HG03342 (cell line): ENCODE results near the gene DYRK3.
"Not testable (repeated sequence)": the region's sequence is repeated elsewhere in the genome, so short reads cannot be mapped to it uniquely, and the experiment has no call there.

Experiments
- ATAC-seq: cut with Tn5 transposase; IDR thresholded peaks from one replicate; pipeline ENCODE4 v1.9.1; 2021; ENCODE audit warnings: mild to moderate bottlenecking, moderate library complexity; ENCODE audit not compliant: unreplicated experiment

The DYRK3 gene

DNA sequence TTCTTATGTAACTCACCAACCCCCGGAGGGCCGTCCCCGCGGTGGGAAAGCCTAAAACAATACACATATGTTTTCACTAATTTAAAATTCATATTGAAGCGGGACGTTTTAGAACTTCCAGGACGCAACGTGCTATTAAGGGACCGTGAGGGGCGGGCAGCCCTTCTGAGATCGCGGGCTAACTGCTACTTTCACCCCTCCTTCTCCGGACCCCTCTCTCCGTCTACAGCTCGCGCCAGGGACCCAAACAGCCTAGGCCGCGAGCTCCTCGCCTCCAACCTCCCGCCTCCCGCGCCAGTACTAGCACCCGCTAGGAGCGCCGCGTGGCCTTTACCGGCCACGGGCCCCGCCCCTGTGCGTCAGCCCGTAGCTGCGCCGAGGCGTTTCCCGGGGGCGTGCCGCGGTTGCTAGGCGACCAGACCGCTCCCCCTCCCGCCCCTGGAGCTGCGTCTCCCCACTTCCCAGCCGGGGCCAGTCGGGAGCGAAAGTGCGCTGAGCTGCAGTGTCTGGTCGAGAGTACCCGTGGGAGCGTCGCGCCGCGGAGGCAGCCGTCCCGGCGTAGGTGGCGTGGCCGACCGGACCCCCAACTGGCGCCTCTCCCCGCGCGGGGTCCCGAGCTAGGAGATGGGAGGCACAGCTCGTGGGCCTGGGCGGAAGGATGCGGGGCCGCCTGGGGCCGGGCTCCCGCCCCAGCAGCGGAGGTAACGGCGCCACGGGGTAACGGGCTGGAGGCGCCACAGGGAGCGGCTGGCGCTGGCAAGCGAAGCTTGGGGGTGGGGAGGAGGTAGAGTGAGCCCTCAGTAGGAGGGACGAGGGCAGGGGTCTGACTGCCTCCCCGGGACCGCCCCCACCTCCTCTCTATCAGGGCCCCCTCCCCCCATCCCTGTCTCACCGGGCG, at the start of gene DYRK3:
DYRK3 (plus strand) TSS at position 457 of the 898 bp plus-strand sequence; CDS start at position 625, 168 bp downstream.
- ATAC-seq: peak; percentile 89

DNA sequence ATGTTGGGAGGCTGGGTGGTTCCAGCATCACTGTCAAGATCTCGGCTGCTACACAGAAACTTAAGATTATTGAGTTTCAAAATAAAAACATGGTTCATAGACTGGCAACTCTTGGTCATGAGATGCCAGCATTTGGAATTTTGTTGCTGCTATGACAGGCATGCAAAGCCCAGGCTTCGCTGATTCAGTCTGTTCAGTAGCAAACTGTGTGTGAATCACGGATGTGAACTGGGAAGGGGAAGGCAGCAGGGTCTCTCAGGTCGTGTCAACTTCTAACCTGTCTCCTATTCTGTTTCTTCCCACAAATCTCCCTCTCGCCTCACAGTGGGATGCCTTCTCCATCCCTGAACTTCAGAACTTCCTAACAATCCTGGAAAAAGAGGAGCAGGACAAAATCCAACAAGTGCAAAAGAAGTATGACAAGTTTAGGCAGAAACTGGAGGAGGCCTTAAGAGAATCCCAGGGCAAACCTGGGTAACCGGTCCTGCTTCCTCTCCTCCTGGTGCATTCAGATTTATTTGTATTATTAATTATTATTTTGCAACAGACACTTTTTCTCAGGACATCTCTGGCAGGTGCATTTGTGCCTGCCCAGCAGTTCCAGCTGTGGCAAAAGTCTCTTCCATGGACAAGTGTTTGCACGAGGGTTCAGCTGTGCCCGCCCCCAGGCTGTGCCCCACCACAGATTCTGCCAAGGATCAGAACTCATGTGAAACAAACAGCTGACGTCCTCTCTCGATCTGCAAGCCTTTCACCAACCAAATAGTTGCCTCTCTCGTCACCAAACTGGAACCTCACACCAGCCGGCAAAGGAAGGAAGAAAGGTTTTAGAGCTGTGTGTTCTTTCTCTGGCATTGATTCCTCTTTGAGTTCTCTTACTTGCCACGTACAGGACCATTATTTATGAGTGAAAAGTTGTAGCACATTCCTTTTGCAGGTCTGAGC, 48.6 kb upstream of the DYRK3 start:
- no peak for ATAC-seq

DNA sequence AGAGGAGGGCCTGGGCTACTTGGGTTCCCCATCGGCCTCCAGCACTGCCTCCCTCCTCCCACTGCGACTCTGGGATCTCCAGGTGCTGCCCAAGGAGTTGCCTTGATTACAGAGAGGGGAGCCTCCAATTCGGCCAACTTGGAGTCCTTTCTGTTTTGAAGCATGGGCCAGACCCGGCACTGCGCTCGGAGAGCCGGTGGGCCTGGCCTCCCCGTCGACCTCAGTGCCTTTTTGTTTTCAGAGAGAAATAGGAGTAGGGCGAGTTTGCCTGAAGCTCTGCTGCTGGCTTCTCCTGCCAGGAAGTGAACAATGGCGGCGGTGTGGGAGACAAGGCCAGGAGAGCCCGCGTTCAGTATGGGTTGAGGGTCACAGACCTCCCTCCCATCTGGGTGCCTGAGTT, 47.4 kb upstream of the DYRK3 start:
- no peak for ATAC-seq

DNA sequence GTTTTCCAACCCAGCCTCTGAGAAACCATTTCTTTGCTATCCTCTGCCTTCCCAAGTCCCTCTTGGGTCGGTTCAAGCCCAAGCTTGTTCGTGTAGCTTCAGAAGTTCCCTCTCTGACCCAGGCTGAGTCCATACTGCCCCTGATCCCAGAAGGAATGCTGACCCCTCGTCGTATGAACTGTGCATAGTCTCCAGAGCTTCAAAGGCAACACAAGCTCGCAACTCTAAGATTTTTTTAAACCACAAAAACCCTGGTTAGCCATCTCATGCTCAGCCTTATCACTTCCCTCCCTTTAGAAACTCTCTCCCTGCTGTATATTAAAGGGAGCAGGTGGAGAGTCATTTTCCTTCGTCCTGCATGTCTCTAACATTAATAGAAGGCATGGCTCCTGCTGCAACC, 46.8 kb upstream of the DYRK3 start:
- no peak for ATAC-seq

DNA sequence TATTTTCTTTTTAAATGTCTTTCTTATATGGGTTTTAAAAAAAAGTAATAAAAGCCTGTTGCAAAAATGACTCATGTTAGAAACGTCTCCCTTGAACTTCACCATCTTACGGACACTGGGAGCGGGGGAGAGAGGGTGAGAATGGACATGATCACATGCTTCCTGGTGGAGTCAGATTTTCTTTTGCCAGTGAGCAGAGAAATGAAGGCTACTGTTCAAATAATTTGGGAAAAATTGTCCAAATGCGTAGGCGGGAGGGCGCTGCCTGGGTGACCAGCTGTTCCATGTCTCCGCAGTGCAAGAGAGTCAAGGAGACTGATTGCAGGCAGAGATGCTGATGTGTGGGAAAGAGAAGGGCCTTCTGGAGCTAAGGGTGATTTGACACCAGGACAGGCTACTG, 46.1 kb upstream of the DYRK3 start:
- ATAC-seq: no peak

DNA sequence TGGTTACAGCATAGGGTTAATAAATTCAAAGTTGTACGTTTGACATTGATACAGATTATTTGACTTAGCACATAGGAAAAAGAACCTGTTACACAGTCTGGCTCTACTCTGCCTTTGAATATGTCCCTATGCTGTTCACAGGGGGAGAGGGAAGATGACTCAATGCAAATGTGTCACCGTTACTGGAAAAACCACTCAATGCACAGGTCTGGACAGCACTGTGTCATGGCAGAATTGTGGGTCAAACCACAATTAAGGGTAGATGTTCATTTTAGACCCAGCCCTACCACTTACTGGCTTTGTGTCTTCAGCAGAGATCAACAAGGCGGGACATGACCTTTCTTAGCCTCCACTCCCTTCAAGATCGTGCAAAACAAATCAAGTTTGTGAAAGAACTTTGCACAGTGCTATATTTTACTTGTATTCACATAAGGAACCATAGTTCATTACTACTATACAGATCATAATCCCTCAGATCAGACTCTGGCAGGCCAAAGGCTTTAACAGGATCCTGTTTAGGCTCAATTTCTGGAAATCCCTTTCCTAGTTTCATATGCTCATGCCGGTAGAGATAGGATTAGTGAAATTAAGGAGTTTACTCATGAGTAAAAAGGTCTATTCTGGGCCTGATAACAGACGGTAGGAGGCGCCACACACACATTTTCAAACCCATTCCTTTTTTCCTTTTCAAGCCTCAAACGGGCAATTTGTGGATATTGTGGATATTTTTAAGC, 45.1 kb upstream of the DYRK3 start:
- ATAC-seq: peak; percentile 44

DNA sequence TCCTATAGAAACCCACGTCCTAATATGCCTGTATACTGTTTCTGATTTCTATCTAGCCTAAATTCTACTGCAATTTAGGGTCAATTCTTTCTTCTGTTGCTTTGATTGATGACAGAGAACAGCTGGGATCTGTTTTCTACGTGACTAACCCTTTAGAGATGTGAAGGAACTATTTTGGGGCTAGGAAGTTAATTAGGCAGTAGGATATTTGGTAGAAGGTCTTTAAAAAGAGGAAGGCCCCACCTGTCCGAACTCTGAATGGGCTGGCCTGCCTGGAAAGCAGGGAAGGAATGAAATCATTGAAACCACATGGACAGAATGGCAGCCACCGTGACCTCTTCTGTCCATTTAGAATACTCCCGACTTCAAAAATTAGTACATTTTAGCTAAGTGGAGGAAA, 44.1 kb upstream of the DYRK3 start:
- no peak for ATAC-seq

DNA sequence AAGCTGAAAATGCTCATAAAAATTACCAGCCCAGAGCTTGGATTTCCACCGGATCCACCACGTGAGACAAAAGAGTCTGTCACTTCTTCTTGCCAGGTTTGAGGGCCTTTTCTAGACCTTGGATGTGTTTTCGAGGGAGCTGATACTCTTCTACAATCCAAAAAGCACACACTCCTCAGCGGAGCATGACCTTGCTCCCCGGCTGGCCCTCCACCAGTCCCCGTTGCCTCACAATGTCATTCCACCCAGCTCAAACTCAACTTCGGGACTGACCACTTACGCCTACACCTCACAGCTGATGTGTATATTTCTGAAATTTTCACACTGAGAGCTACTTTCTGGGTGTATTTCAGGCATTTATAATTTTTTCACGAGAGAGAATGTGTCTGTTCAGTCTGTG, 43.6 kb upstream of the DYRK3 start:
- no peak for ATAC-seq

DNA sequence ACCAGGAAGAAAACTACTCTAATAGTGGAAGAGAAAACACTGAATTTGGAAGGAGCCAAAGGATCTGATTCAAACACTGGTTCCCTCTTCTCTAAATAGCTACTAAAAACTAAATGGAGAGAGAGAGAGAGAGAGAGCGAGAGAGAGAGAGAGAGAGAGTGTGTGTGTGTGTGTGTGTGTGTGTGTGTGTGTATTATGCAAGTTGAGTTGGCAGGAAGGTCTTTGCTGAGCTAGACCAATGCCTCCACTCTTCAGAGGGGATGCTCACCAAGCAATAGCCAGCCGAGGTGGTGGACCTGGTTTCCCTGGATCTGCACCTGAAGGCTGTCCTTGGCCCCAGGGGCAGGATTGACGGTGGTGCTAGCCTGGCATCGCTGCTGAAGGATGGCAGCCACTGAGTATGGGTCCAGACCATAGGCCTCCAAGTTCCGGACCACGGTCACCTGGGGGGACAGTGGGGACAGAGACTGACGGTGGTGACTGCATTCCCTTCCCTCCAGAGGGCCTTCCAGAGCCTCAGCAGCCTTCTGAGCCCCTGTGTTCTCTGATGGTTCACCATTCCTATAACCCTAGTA, 41.9 kb upstream of the DYRK3 start:
- no peak for ATAC-seq

DNA sequence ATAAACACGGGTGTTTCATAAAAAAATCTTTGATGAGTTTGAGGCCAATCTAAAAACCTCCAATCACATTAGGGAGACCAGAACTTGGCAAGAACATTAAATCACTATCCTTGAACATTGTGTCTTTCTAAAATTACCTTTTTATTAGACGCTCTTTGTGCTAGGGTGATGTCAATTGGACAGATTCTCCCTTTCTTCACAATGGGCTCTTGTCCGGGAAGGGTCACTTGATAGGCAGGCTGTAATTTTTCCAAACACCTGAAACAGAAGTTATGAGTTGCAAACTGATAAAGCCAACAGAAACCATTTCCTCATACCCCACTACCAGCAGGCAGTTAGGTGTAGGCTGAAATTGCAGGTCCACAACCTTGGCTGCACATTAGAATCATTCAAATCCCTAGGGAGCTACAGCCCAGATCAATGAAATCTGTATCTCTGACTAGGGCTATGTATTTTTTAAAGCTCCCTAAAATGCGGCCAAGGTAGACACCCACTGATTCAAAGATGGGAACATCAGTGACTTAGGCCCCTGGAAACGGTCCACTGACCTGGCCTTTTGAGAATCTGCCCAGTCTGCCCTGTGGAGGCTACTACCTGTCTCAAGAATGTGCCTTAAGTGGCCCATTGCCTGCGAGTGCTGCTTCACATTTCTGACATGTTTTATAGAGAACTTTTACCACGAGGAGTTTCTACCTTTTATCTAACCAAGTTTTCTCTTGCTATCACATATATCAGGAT, 39.6 kb upstream of the DYRK3 start:
- no peak for ATAC-seq

DNA sequence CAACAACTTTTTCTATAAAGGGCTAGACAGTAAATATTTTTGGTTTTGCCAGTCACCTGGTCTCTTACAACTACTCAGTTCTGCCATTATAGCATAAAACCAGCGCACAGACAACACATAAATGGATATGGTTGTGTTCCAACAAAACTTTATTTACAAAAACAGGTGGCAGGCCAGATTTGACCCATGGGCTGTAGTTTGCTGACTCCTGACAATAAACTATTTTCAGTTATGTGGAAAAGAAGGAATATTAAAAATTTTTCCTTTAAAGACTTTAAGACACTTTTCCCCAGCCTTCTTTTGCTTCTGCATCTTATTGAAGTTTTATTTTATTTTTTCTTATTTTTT, 39.0 kb upstream of the DYRK3 start:
- ATAC-seq: no peak

DNA sequence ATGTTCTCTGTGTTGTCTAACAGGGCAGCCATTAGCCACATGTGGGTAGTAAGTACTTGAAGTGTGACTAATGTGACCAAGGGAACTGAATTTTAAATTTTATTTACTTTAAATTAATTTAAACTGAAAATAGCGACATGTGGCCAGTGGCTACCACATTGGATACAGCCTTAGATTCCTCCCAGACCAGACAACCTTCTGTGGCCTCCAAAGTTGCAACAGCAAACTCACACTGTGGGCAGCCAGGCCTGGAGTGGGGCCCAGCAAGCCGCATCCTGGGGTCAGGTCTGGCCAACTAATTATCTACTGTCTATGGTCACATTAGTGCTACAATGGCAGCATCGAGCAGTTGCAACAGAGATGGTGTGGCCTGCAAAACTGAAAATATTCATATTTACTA, 34.8 kb upstream of the DYRK3 start:
- ATAC-seq: no peak

DNA sequence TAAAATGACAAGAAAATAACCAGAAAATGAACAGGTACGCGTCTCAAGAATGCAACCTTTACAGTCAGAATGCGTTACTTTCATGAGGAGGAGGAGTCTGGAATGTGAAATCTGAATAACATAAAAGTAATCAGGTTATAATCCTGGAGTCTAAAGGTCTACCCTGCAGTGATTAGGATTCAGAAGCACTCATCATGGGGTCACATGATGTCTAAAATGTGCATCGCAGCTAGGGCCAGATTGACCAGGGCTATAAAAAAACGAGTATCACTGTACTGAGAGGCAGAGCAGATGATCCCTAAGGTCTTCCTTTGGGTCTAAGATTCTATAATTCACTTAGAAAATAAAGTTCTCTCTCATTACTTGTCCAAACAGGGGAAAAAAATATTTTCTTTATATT, 30.5 kb upstream of the DYRK3 start:
- no peak for ATAC-seq

DNA sequence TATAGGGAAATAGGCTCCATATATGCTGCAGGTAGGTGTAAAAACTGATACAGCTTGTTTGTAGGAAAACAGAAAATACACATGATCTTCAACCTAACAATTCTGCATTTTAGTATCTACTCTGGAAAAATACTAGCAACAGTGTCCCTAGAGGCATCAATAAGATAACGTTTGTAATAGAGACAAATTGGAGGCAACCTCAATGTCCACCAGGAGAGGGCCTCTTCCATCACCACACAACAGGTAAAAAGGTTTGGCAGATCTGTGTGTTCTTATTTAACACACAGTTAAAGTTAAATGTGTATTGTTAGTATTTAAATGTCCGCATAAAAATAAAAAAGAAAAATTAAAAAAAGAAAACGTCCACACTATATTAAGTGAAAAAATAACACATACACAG, 28.5 kb upstream of the DYRK3 start:
- no peak for ATAC-seq

DNA sequence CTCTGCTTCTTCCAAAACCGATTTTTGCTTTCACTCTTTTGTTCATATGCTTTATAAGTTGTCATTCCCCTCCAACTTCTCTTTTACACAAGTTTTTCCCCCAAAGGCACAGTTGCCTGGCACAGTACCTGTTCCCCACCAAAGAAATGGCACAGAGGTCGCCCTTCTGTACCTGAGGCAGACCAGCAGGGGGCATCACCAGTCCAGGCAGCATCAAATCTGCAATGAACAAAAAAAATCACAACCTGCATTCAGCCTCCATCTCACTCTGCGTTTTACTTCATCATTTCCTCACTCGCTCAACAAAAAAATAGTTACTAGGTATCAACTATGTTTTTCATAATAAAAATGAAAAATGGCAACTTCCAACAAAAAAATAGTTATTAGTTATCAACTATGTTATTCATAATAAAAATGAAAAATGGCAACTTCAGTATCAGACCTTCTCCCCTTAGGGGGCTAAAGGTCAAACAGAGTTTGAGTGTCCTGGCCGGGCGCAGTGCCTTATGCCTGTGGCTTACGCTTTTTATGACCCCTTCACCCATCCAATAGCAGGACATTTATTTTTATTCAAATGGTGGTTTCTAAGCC, 27.1 kb upstream of the DYRK3 start:
- no peak for ATAC-seq

DNA sequence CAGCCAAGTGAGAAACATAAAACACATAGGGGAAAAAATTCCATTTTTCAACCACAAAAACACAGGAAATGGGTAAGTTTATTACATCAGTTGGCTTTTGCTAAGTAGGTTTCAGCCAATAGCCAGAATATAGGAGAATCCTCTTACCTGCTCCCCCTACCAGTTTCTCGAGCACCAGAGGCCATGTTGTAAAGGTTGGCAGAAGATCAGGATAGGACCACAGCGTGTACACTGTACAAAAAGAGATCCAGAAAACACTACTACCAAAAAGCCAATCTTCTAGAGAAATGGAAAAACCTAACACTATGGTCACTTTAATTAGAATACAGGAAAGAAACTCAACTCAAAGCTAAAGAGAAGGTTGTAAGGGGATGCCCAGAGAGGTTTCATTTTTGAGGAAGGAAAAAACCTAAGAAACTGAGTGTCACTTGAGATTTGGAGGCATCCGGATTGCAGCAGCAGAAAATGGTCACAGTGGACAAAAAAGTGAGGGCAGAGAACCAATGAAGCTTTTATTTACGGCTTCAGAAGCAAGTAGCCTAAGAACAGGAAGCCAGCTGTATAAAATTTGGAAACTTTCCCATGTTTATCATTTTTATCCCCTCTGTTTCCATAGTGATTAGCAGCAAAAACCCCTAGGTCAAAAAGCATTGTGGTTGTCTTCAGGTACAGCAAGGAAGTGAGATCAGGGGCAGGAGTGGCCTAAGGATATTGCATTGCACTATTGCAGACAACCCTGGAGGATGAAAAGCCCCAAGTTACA, 25.9 kb upstream of the DYRK3 start:
- ATAC-seq: no peak

DNA sequence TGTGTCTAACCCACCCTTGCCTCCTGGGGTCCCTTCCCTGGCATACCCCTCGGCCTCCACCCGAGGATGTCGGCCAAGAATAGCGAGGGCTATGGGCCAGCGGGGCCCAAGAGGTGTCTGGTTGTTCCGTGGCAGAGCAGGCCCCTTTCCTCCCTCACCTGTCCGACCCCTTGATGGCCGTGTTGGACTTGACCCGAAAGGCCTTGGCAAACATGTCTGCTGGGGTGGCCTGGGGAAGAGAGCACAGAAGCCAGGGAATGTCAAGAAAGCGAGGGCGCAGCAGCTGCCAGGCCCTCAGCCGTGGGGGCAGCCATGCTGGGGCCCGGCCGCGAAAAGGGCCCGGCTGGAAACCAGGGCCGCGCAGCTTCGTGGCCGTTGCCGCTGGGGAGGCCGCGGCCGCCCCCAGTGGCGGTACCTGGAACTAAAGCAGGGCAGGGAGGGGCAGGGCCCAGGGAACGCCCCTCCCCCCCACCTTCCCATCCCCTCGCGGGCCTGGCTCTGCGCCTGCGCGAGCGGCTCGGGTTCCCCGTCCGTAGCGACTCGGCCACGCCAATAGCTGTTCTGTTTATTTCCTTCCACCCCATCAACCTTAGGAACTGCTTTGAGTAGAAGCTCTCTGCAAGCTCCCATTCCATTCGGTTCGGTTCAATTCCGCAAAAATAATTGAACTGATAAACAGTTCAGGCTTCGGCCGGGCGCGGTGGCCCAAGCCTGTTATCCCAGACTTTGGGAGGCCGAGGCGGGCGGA, 23.0 kb upstream of the DYRK3 start, which contains the start of gene EIF2D:
EIF2D (minus strand) TSS at position 337 of the 748 bp plus-strand sequence; CDS start at position 214, 123 bp downstream.
- peak; percentile 90 for ATAC-seq

DNA sequence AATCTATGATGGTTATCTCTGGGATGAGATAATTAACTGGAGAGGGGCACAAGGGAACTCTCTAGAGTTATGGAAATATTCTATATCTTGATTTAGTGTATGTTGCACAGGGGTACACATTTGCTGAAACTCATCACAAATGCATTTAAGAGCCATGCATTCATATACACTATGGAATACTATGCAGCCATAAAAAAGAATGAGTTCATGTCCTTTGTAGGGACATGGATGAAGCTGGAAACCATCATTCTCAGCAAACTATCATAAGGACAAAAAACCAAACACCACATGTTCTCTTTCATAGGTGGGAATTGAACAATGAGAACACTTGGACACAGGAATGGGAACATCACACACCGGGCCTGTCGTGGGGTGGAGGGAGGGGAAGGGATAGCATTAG, 8.9 kb upstream of the DYRK3 start:
- ATAC-seq: not testable (repeated sequence)
